CD14-positive monocyte (primary cell): Measurements from ENCODE around the gene REM1. TPM values are rescaled to one million over a fixed set of nuclear protein-coding genes. Genes with fewer than 3 reads are reported as not detected.

Experiments used
- DNase-seq, 3 donors: peaks; one replicate each; pipeline ENCODE4 v3.0.0-alpha.2; 2011 to 2022
- H2AFZ ChIP-seq: 2 replicates; pipeline ENCODE4 v1.6.0; 2012; ENCODE audit warnings: mild to moderate bottlenecking, low read depth, low read length, inconsistent platforms; ENCODE audit not compliant: insufficient read depth, poor library complexity, severe bottlenecking
- H3K27ac ChIP-seq, 2 donors: 1 replicate in 1 of 2; 2 replicates in 1 of 2; pipeline ENCODE4 v1.5.1; 2012 to 2013; ENCODE audit warnings: low read length in 2 of 2, control low read depth in 1 of 2, inconsistent platforms in 1 of 2, low read depth in 1 of 2, mild to moderate bottlenecking in 1 of 2
- H3K27me3 ChIP-seq, 2 donors: one replicate each; pipeline versions ENCODE4 v1.6.0 to v1.6.1; 2011 to 2013; ENCODE audit warnings: low read length in 2 of 2; ENCODE audit not compliant: control insufficient read depth in 2 of 2, insufficient read depth in 2 of 2
- H3K36me3 ChIP-seq, 2 donors: replicated peaks in 1 of 2; 1 replicate in 1 of 2; 2 replicates in 1 of 2; pipeline versions ENCODE4 v1.5.1 to v1.6.1; 2012 to 2013; ENCODE audit warnings: low read length in 2 of 2, control low read depth in 1 of 2, inconsistent platforms in 1 of 2, mild to moderate bottlenecking in 1 of 2; ENCODE audit not compliant: insufficient read depth in 2 of 2, control insufficient read depth in 1 of 2
- H3K4me1 ChIP-seq, 2 donors: 1 replicate in 1 of 2; 2 replicates in 1 of 2; pipeline versions ENCODE4 v1.5.1 to v1.6.1; 2012 to 2013; ENCODE audit warnings: low read length in 2 of 2, control low read depth in 1 of 2, inconsistent platforms in 1 of 2, mild to moderate bottlenecking in 1 of 2, moderate library complexity in 1 of 2; ENCODE audit not compliant: insufficient read depth in 2 of 2, control insufficient read depth in 1 of 2
- H3K4me2 ChIP-seq: replicated peaks from 2 replicates; pipeline ENCODE3; 2012; ENCODE audit warnings: low read length, moderate library complexity, mild to moderate bottlenecking; ENCODE audit not compliant: poor library complexity, severe bottlenecking; ENCODE audit errors: extremely low read depth
- H3K4me3 ChIP-seq, 3 experiments: fragments of 200-600 bp in 1 of 3; sonication (generic) in 1 of 3; replicated peaks in 1 of 3; 1 replicate in 2 of 3; 2 replicates in 1 of 3; pipeline ENCODE4 v1.5.1; 2011 to 2013; ENCODE audit warnings: low read length in 3 of 3, mild to moderate bottlenecking in 3 of 3, control low read depth in 2 of 3, low read depth in 2 of 3, inconsistent platforms in 1 of 3, moderate library complexity in 1 of 3
- H3K79me2 ChIP-seq: 2 replicates; pipeline ENCODE4 v1.6.0; 2012; ENCODE audit warnings: mild to moderate bottlenecking, control low read depth, inconsistent platforms, low read length, moderate library complexity; ENCODE audit not compliant: insufficient read depth
- H3K9ac ChIP-seq: 2 replicates; pipeline ENCODE4 v1.6.0; 2017; ENCODE audit warnings: low read length, mild to moderate bottlenecking; ENCODE audit not compliant: insufficient read depth, poor library complexity, severe bottlenecking
- H3K9me3 ChIP-seq, 2 donors: replicated peaks in 1 of 2; 1 replicate in 1 of 2; 2 replicates in 1 of 2; pipeline versions ENCODE4 v1.5.1 to v1.6.1; 2012 to 2013; ENCODE audit warnings: low read length in 2 of 2, control low read depth in 1 of 2; ENCODE audit not compliant: control insufficient read depth in 1 of 2, insufficient read depth in 1 of 2
- H4K20me1 ChIP-seq: 2 replicates; pipeline ENCODE4 v1.6.0; 2012; ENCODE audit warnings: mild to moderate bottlenecking, low read length, control low read depth, moderate library complexity; ENCODE audit not compliant: insufficient read depth
- H3K27ac Mint-ChIP-seq, 7 donors: one replicate each; pipeline ENCODE4 v1.8.0; 2020; ENCODE audit warnings: mild to moderate bottlenecking in 7 of 7, mixed read lengths in 7 of 7, moderate library complexity in 6 of 7, inconsistent platforms in 2 of 7
- H3K27me3 Mint-ChIP-seq, 3 donors: one replicate each; pipeline ENCODE4 v1.8.0; 2021 to 2022; ENCODE audit warnings: low read depth in 3 of 3, mild to moderate bottlenecking in 3 of 3, mixed read lengths in 3 of 3, moderate library complexity in 3 of 3, inconsistent platforms in 1 of 3
- H3K36me3 Mint-ChIP-seq, 2 donors: one replicate each; pipeline ENCODE4 v1.8.0; 2020; ENCODE audit warnings: mixed read lengths in 2 of 2, inconsistent platforms in 1 of 2, mild to moderate bottlenecking in 1 of 2
- H3K4me1 Mint-ChIP-seq: one replicate; pipeline ENCODE4 v1.8.0; 2020; ENCODE audit warnings: mild to moderate bottlenecking, mixed read lengths
- H3K4me3 Mint-ChIP-seq, 2 donors: one replicate each; pipeline ENCODE4 v1.8.0; 2020; ENCODE audit warnings: mild to moderate bottlenecking in 2 of 2, mixed read lengths in 2 of 2, moderate library complexity in 1 of 2
- H3K9me3 Mint-ChIP-seq, 7 donors: one replicate each; pipeline ENCODE4 v1.8.0; 2020 to 2022; ENCODE audit warnings: mixed read lengths in 7 of 7, mild to moderate bottlenecking in 6 of 7, moderate library complexity in 6 of 7, inconsistent platforms in 2 of 7
- WGBS: methylation state at CpG from one replicate; pipeline ENCODE4 v1.1.5; 2013; ENCODE audit warnings: missing lambda C conversion rate; ENCODE audit not compliant: insufficient coverage; 5-methylcytosine and 5-hydroxymethylcytosine counted together
- intact Hi-C, 2 donors: fragments of 100-400 bp; cut with micrococcal nuclease; formaldehyde crosslinking; loops; one replicate each; pipeline versions ENCODE4 v1.15.0 to v1.15.1; 2023
- polyA plus RNA-seq, 3 donors: library from polyadenylated mRNA; depleted of rRNA in 1 of 3; unstranded in 2 of 3; stranded (reverse) in 1 of 3; fragments of 300-500 nt in 2 of 3; fragments of >200 nt in 1 of 3; fragmentation: Illumina TruSeq in 2 of 3; gene quantifications; 1 replicate in 2 of 3; 2 replicates in 1 of 3; pipeline ENCODE4 v1.2.3, GENCODE V29; 2012 to 2021
- TF ChIP-seq, protein P1 (sequence below): fragments of 200-600 bp; IDR thresholded peaks from one replicate; pipeline ENCODE4 v1.8.0; 2022; ENCODE audit warnings: antibody characterized with exemption, mild to moderate bottlenecking

The REM1 gene
- polyA plus RNA-seq, 3 donors = not detected

DNA sequence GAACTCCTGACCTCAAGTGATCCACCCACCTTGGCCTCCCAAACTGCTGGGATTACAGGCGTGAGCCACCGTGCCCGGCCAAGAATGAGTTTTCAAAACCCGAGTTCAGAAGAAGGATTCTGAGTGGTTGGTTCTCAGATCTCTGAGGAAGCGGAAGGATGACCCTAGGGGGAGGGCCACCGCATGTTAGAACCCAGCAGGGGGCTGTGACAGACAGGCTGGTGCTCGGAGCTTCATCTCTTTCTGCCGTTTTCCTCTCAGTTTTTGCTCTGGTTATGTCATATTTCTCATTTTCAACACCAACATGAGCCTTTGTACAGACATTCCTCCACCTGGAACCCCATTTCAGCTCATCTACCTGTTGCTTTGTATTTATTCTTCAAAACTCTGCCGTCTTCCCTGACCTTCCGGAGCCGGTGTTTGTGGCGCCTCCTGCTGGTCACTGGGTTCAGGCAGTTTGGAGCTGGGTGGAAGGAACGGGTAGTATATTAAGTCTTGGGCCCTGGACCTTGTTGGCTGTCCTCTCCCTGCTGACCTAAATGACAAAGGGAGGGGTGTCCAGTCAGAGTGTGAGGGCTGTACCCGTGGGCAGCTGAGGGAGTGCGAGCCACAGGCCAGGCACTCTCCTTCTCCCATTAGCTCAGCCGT is 35.0 kb upstream of the REM1 start, which contains the start of gene DEFB123:
Gene DEFB123, plus strand, starts transcription at position 621 of the 648 bp plus-strand sequence. CDS start 67 bp downstream, outside the sequence.
- Histone ChIP-seq H3K27me3 (peaks cover 0 to 2% of the 10 kb centered on the region in 2 donors), H3K9ac (no peak within 1 kb of the TSS), H4K20me1 (no peaks in the 10 kb centered on the region), H2AFZ (no peak within 1 kb of the TSS), H3K9me3 (no peaks in the 10 kb centered on the region), H3K79me2 (no peaks in the 10 kb centered on the region), H3K27ac (no peak within 1 kb of the TSS), H3K4me1 (no peaks in the 10 kb centered on the region), H3K4me3 (no peak within 1 kb of the TSS), H3K36me3 (no peaks in the 10 kb centered on the region), H3K4me2 (no peak within 1 kb of the TSS)
- no peak within 1 kb of the TSS for H3K4me3 Mint-ChIP-seq
- H3K27me3 Mint-ChIP-seq = peaks cover 2 to 9% (median 4%) of the 10 kb centered on the region in 3 donors
- intact Hi-C loops = no loop called here
- no peaks in the 10 kb centered on the region for H3K36me3 Mint-ChIP-seq
- TF ChIP-seq, protein P1, sequence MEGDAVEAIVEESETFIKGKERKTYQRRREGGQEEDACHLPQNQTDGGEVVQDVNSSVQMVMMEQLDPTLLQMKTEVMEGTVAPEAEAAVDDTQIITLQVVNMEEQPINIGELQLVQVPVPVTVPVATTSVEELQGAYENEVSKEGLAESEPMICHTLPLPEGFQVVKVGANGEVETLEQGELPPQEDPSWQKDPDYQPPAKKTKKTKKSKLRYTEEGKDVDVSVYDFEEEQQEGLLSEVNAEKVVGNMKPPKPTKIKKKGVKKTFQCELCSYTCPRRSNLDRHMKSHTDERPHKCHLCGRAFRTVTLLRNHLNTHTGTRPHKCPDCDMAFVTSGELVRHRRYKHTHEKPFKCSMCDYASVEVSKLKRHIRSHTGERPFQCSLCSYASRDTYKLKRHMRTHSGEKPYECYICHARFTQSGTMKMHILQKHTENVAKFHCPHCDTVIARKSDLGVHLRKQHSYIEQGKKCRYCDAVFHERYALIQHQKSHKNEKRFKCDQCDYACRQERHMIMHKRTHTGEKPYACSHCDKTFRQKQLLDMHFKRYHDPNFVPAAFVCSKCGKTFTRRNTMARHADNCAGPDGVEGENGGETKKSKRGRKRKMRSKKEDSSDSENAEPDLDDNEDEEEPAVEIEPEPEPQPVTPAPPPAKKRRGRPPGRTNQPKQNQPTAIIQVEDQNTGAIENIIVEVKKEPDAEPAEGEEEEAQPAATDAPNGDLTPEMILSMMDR = peak; percentile 20
- H3K4me1 Mint-ChIP-seq = no peaks in the 10 kb centered on the region
- DNase-seq = no peak
- no peak within 1 kb of the TSS for H3K27ac Mint-ChIP-seq
- H3K9me3 Mint-ChIP-seq = peaks cover 0 to 2% (median 0%) of the 10 kb centered on the region in 7 donors
- 83% methylated on average over 6 of the region's 16 CpGs for WGBS

DNA sequence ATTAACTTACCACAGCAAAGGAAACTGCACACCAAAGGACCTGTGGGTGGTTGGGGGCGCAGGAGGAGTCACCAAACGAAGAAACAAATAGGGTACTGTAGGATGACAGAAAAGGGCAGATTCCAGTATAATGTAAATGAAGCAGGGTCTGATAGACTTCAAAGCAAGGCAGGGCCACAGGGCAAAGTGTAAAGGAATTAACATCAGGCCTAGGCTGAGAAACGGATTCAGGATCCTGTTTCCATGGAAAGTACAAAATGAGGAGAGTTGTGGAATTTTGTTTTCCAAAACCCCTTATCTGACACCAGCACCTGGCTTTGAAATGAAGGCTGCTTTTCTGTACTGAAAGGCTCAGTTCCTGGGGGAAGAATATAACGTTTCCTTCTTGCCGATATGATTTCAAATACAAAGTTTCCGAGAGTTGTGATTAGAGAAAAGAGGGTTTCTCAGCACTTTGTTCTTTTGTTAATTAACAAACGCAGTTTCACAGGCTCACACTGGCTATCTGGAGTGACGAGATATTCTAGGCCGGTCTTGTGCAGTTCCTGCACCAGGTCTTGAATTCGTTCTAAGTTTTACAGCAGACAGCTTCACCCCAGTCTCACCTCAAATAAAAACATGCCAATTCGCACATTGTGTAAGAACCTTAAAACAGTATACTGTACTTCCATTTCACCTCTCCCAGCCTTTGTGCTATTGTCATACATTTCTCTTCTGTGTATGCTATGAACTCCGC is 28.8 kb upstream of the REM1 start:
- Mint-ChIP-seq H3K27me3 (peaks cover 0 to 9% (median 3%) of the 10 kb centered on the region in 3 donors), H3K4me3 (no peak overlapping the region), H3K36me3 (no peaks in the 10 kb centered on the region), H3K27ac (no peak overlapping the region), H3K4me1 (no peaks in the 10 kb centered on the region), H3K9me3 (peaks cover 0 to 5% (median 2%) of the 10 kb centered on the region in 7 donors)
- TF ChIP-seq, protein P1 = no peak
- Histone ChIP-seq H3K4me1 (no peaks in the 10 kb centered on the region), H3K9me3 (no peaks in the 10 kb centered on the region), H3K4me2 (no peak overlapping the region), H4K20me1 (no peaks in the 10 kb centered on the region), H2AFZ (no peak overlapping the region), H3K79me2 (no peaks in the 10 kb centered on the region), H3K9ac (no peak overlapping the region), H3K27me3 (peaks cover 0 to 2% of the 10 kb centered on the region in 2 donors), H3K27ac (no peak overlapping the region), H3K36me3 (no peaks in the 10 kb centered on the region), H3K4me3 (no peak overlapping the region)
- WGBS = 79% methylated on average over 7 of the region's 12 CpGs
- no peak for DNase-seq
- intact Hi-C loops = no loop called here
